Measurements from ENCODE around the gene PI4K2B. TPM values are rescaled to one million over a fixed set of nuclear protein-coding genes. Genes with fewer than 3 reads are reported as not detected.

The PI4K2B gene
- total and polyA plus RNA-seq, 2 of the 13 experiments (the other 11 are each of a cell fraction or from before 2014, with no cell fraction given): 6.9 to 25.8 TPM

DNA sequence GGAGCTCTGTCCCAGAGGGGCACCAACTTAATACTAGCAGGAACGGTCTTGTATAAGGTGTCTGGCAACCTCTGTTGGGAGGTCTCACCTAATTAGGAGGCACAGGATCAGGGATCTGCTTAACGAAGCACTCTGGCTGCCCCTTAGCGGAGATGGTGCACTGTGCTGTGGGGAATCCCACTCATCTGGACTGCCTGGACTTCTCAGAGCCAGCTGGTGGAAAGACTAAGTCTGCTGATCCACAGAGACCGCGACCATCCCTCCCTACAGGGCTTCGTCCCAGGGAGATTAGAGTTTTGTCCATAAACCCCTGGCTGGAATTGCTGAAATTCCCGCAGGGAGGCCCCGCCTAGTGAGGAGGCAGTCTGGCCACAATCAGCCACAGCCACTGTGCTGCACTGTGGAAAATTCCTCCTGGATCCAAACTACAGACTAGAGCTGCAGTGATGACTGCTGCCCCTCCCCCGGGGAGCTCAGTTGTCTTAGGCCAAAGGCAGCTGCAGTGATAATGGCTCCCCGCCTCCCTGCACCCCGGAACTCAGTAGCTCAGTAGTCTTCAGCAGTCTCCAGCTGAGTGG is 56.7 kb downstream of the PI4K2B start (continued):
- TF ChIP-seq, protein P1, sequence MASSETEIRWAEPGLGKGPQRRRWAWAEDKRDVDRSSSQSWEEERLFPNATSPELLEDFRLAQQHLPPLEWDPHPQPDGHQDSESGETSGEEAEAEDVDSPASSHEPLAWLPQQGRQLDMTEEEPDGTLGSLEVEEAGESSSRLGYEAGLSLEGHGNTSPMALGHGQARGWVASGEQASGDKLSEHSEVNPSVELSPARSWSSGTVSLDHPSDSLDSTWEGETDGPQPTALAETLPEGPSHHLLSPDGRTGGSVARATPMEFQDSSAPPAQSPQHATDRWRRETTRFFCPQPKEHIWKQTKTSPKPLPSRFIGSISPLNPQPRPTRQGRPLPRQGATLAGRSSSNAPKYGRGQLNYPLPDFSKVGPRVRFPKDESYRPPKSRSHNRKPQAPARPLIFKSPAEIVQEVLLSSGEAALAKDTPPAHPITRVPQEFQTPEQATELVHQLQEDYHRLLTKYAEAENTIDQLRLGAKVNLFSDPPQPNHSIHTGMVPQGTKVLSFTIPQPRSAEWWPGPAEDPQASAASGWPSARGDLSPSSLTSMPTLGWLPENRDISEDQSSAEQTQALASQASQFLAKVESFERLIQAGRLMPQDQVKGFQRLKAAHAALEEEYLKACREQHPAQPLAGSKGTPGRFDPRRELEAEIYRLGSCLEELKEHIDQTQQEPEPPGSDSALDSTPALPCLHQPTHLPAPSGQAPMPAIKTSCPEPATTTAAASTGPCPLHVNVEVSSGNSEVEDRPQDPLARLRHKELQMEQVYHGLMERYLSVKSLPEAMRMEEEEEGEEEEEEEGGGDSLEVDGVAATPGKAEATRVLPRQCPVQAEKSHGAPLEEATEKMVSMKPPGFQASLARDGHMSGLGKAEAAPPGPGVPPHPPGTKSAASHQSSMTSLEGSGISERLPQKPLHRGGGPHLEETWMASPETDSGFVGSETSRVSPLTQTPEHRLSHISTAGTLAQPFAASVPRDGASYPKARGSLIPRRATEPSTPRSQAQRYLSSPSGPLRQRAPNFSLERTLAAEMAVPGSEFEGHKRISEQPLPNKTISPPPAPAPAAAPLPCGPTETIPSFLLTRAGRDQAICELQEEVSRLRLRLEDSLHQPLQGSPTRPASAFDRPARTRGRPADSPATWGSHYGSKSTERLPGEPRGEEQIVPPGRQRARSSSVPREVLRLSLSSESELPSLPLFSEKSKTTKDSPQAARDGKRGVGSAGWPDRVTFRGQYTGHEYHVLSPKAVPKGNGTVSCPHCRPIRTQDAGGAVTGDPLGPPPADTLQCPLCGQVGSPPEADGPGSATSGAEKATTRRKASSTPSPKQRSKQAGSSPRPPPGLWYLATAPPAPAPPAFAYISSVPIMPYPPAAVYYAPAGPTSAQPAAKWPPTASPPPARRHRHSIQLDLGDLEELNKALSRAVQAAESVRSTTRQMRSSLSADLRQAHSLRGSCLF (CRISPR knock-in tag; IDR thresholded peaks at IDR 0.05; ENCODE audit: borderline replicate concordance): no peak
- TF ChIP-seq IRX3 (CRISPR knock-in tag; IDR thresholded peaks at IDR 0.05; ENCODE audit: borderline replicate concordance, low read depth) (no peak), ZNF234 (CRISPR knock-in tag; conservative IDR thresholded peaks at IDR 0.05) (no peak), CBX1 (IDR thresholded peaks at IDR 0.05; ENCODE audit: low read depth) (no peak), ZNF460 (CRISPR knock-in tag; IDR thresholded peaks at IDR 0.05; ENCODE audit: borderline replicate concordance) (no peak), NCOR1 (IDR thresholded peaks at IDR 0.05; ENCODE audit: borderline replicate concordance, low read length) (no peak), ZFP41 (CRISPR knock-in tag; IDR thresholded peaks at IDR 0.05; ENCODE audit: borderline replicate concordance) (no peak), STAT5B (CRISPR knock-in tag; IDR thresholded peaks at IDR 0.05) (no peak), ZZZ3 (CRISPR knock-in tag; IDR thresholded peaks at IDR 0.05; ENCODE audit: borderline replicate concordance) (no peak), U2AF1 (optimal IDR thresholded peaks at IDR 0.05; ENCODE audit: low read depth, low read length) (no peak), ZMYM4 (CRISPR knock-in tag; IDR thresholded peaks at IDR 0.05) (peak; percentile 42; the same call in 1 of the 2 replicates), ZNF230 (CRISPR knock-in tag; IDR thresholded peaks at IDR 0.05) (0 out of 2 replicates have a peak, but pooled peaks have one; percentile 36), ZNF883 (CRISPR knock-in tag; IDR thresholded peaks at IDR 0.05; ENCODE audit: not compliant biosample characterization) (no peak), RFX5 (IDR thresholded peaks at IDR 0.05; ENCODE audit: low read depth, low read length) (no peak), POLR2G (IDR thresholded peaks at IDR 0.05; ENCODE audit: low read depth, low read length) (no peak), ZNF547 (CRISPR knock-in tag; IDR thresholded peaks at IDR 0.05) (no peak), HNF4G (IDR thresholded peaks at IDR 0.05; ENCODE audit: borderline replicate concordance, low read depth, low read length) (no peak), HNF4G (CRISPR knock-in tag; IDR thresholded peaks at IDR 0.05; ENCODE audit: borderline replicate concordance, low read depth) (no peak), ZNF546 (CRISPR knock-in tag; conservative IDR thresholded peaks at IDR 0.05) (no peak), GTF3A (CRISPR knock-in tag; conservative IDR thresholded peaks at IDR 0.05) (no peak), LCORL (IDR thresholded peaks at IDR 0.05) (no peak), LCORL (CRISPR knock-in tag; IDR thresholded peaks at IDR 0.05) (no peak)
- TF ChIP-seq, protein P2, sequence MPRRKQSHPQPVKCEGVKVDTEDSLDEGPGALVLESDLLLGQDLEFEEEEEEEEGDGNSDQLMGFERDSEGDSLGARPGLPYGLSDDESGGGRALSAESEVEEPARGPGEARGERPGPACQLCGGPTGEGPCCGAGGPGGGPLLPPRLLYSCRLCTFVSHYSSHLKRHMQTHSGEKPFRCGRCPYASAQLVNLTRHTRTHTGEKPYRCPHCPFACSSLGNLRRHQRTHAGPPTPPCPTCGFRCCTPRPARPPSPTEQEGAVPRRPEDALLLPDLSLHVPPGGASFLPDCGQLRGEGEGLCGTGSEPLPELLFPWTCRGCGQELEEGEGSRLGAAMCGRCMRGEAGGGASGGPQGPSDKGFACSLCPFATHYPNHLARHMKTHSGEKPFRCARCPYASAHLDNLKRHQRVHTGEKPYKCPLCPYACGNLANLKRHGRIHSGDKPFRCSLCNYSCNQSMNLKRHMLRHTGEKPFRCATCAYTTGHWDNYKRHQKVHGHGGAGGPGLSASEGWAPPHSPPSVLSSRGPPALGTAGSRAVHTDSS (CRISPR knock-in tag; conservative IDR thresholded peaks at IDR 0.05): no peak

Measured in HepG2 (cell line).